Ammon's horn (tissue), 1 donor: ENCODE measurements around the gene KLF18.
"Not testable (repeated sequence)": the region's sequence is repeated elsewhere in the genome, so short reads cannot be mapped to it uniquely, and the experiment has no call there.

ENCODE experiments used
- DNase-seq: peaks from one replicate; pipeline ENCODE4 v3.0.0-alpha.2; 2016; ENCODE audit warnings: low spot score

Gene KLF18

GRCh38 chr1:44141531-44141930 lies at the start of gene KLF18:
KLF18 (minus strand) TSS chr1:44141631; CDS start chr1:44141631, 0 bp downstream.
- no peak for DNase-seq

GRCh38 chr1:44174630-44175029 lies 33.2 kb upstream of the KLF18 start:
- no peak for DNase-seq

GRCh38 chr1:44170281-44170823 lies 28.9 kb upstream of the KLF18 start:
- no peak for DNase-seq

- DNase-seq = no peak
Observed at GRCh38 chr1:44168520-44169098, 27.2 kb upstream of the KLF18 start.

GRCh38 chr1:44161546-44161945 lies 20.1 kb upstream of the KLF18 start:
- DNase-seq = no peak

GRCh38 chr1:44158871-44159270 lies 17.4 kb upstream of the KLF18 start:
- DNase-seq = no peak

- DNase-seq = no peak
Observed at GRCh38 chr1:44157903-44158302, 16.5 kb upstream of the KLF18 start.

GRCh38 chr1:44154049-44154448 lies 12.6 kb upstream of the KLF18 start:
- no peak for DNase-seq

- no peak for DNase-seq
Observed at GRCh38 chr1:44152692-44153091, 11.3 kb upstream of the KLF18 start.

- DNase-seq = no peak
Observed at GRCh38 chr1:44151808-44152207, 10.4 kb upstream of the KLF18 start.

GRCh38 chr1:44151332-44151731 lies 9.9 kb upstream of the KLF18 start:
- DNase-seq = no peak

GRCh38 chr1:44147582-44147981 lies 6.2 kb upstream of the KLF18 start:
- no peak for DNase-seq

GRCh38 chr1:44146536-44147361 lies 5.3 kb upstream of the KLF18 start:
- no peak for DNase-seq

GRCh38 chr1:44144962-44145756 lies 3.7 kb upstream of the KLF18 start:
- no peak for DNase-seq

GRCh38 chr1:44139565-44139964 lies 1.9 kb downstream of the KLF18 start:
- DNase-seq = not testable (repeated sequence)

GRCh38 chr1:44138239-44138638 lies 3.2 kb downstream of the KLF18 start:
- no peak for DNase-seq

- DNase-seq = no peak
Observed at GRCh38 chr1:44135886-44136285, 5.5 kb downstream of the KLF18 start.

- no peak for DNase-seq
Observed at GRCh38 chr1:44134071-44134920, 7.1 kb downstream of the KLF18 start.

GRCh38 chr1:44131411-44131810 lies 10.0 kb downstream of the KLF18 start:
- no peak for DNase-seq

- no peak for DNase-seq
Observed at GRCh38 chr1:44129616-44130500, 11.6 kb downstream of the KLF18 start.
